ENCODE measurements around the gene PIGM.

The PIGM gene

GRCh38 chr1:160077486-160077885, 45.7 kb upstream of the PIGM start:
- H3K9me3 ChIP-seq = no peaks in the 10 kb centered on the region; the same call in 1 of the 2 replicates
- no peak overlapping the region for H3K4me3 ChIP-seq (ENCODE audit: low read depth, low read length)
- H3K36me3 ChIP-seq = no peaks in the 10 kb centered on the region
- no peak for DNase-seq
- TF ChIP-seq, protein P1, sequence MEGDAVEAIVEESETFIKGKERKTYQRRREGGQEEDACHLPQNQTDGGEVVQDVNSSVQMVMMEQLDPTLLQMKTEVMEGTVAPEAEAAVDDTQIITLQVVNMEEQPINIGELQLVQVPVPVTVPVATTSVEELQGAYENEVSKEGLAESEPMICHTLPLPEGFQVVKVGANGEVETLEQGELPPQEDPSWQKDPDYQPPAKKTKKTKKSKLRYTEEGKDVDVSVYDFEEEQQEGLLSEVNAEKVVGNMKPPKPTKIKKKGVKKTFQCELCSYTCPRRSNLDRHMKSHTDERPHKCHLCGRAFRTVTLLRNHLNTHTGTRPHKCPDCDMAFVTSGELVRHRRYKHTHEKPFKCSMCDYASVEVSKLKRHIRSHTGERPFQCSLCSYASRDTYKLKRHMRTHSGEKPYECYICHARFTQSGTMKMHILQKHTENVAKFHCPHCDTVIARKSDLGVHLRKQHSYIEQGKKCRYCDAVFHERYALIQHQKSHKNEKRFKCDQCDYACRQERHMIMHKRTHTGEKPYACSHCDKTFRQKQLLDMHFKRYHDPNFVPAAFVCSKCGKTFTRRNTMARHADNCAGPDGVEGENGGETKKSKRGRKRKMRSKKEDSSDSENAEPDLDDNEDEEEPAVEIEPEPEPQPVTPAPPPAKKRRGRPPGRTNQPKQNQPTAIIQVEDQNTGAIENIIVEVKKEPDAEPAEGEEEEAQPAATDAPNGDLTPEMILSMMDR (IDR thresholded peaks at IDR 0.05; ENCODE audit: low read depth, low read length) = no peak
- H3K4me1 ChIP-seq = no peaks in the 10 kb centered on the region
- peaks cover 71% of the 10 kb centered on the region for H3K27me3 ChIP-seq

DNA sequence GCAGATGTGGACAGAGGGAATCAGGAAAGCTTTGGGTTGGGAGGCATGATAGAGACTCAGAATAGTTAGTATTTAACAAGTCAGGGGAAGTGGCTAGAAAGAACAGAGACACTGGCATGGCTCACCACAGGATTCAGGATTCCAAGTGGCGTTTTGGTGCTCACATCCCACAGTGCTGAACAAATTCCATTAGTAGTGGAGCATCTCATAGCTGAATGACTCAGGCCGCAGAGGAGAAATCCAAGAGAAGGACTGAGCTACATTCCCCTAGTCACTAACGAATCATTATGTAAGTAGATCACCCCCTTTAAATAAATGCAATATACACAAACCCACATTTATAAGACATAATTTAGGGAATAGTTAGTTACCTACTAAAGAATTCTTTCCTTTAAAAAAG, 44.5 kb upstream of the PIGM start:
- Histone ChIP-seq H3K36me3 (no peaks in the 10 kb centered on the region), H3K4me3 (ENCODE audit: low read depth, low read length) (no peak overlapping the region), H3K9me3 (no peaks in the 10 kb centered on the region; the same call in 1 of the 2 replicates), H3K4me1 (no peaks in the 10 kb centered on the region), H3K27me3 (peaks cover 71% of the 10 kb centered on the region)
- TF ChIP-seq, protein P1 (IDR thresholded peaks at IDR 0.05; ENCODE audit: low read depth, low read length) = no peak
- no peak for DNase-seq

DNA sequence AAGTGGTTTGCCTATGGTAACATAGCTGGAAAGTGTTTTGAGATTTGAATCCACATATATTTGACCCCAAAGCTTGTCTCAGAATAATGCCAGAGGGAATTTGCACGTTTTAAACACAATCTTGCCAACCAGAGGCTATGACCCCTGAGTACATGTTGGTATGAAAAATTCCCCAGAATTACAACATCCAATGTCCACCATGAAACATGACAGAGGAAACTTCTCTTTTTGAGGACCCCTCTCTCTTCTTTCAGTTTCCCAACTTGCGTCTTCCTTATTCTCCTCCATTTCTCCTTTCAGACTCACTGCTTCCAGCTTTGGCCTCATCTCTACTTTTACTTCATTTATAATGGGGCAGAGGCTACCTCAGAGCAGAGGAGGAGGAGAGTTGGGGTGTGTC, 44.0 kb upstream of the PIGM start:
- Histone ChIP-seq H3K4me3 (ENCODE audit: low read depth, low read length) (no peak overlapping the region), H3K9me3 (no peaks in the 10 kb centered on the region; the same call in 1 of the 2 replicates), H3K36me3 (no peaks in the 10 kb centered on the region), H3K4me1 (no peaks in the 10 kb centered on the region), H3K27me3 (peaks cover 68% of the 10 kb centered on the region)
- DNase-seq = no peak
- TF ChIP-seq, protein P1 (IDR thresholded peaks at IDR 0.05; ENCODE audit: low read depth, low read length) = no peak

DNA sequence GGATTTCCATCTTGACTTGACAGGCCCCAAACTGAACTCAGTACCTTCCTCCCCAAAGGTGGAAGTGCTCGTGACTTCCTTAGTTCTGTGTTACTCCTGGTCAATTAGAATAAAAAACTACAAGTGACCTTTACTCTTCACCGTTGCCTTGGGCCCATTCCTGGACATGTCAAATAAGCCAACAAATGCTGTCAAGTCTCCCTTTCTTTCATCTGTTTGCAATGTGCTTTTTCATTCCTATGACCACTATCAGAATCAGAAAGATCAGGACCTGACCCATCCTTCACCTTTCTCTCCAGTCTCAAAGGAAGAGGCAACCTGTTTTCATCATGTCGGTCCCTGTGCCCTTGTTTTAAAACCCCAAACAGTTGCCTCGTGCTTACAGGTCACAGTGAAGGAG, 43.1 kb upstream of the PIGM start:
- Histone ChIP-seq H3K4me1 (peaks cover under 1% of the 10 kb centered on the region; the same call in 1 of the 2 replicates), H3K27me3 (peaks cover 58% of the 10 kb centered on the region), H3K9me3 (no peaks in the 10 kb centered on the region; the same call in 1 of the 2 replicates), H3K36me3 (no peaks in the 10 kb centered on the region), H3K4me3 (ENCODE audit: low read depth, low read length) (no peak overlapping the region)
- DNase-seq = no peak
- TF ChIP-seq, protein P1 (IDR thresholded peaks at IDR 0.05; ENCODE audit: low read depth, low read length) = no peak

GRCh38 chr1:160071289-160071688, 39.5 kb upstream of the PIGM start:
- TF ChIP-seq, protein P1 (IDR thresholded peaks at IDR 0.05; ENCODE audit: low read depth, low read length) = no peak
- no peak for DNase-seq
- Histone ChIP-seq H3K4me1 (peaks cover 3% of the 10 kb centered on the region; the same call in 1 of the 2 replicates), H3K9me3 (no peaks in the 10 kb centered on the region; the same call in 1 of the 2 replicates), H3K27me3 (peaks cover 35% of the 10 kb centered on the region), H3K36me3 (no peaks in the 10 kb centered on the region), H3K4me3 (ENCODE audit: low read depth, low read length) (no peak overlapping the region)

- peak overlapping the region; percentile 76 for H3K4me3 ChIP-seq (ENCODE audit: low read depth, low read length)
- H3K4me1 ChIP-seq = peaks cover 3% of the 10 kb centered on the region; the same call in 1 of the 2 replicates
- H3K36me3 ChIP-seq = no peaks in the 10 kb centered on the region
- peaks cover 27% of the 10 kb centered on the region for H3K27me3 ChIP-seq
- peak; percentile 92 for DNase-seq
- H3K9me3 ChIP-seq = no peaks in the 10 kb centered on the region
- TF ChIP-seq, protein P1 (IDR thresholded peaks at IDR 0.05; ENCODE audit: low read depth, low read length) = no peak
Measured at GRCh38 chr1:160070243-160071163, 38.7 kb upstream of the PIGM start.

Data from BE2C (cell line).